CD4-positive, alpha-beta T cell treated with Interleukin-15 for 1 hour (primary cell): ENCODE data around the gene RAB9A.
A peak's percentile ranks its signal among the peaks of the same experiment; 100 is the strongest.
"Not testable (repeated sequence)": the region's sequence is repeated elsewhere in the genome, so short reads cannot be mapped to it uniquely, and the experiment has no call there.

Experiments
- DNase-seq: peaks from one replicate; pipeline ENCODE4 v3.0.0-alpha.2; 2020

RAB9A gene, protein sequence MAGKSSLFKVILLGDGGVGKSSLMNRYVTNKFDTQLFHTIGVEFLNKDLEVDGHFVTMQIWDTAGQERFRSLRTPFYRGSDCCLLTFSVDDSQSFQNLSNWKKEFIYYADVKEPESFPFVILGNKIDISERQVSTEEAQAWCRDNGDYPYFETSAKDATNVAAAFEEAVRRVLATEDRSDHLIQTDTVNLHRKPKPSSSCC

DNA sequence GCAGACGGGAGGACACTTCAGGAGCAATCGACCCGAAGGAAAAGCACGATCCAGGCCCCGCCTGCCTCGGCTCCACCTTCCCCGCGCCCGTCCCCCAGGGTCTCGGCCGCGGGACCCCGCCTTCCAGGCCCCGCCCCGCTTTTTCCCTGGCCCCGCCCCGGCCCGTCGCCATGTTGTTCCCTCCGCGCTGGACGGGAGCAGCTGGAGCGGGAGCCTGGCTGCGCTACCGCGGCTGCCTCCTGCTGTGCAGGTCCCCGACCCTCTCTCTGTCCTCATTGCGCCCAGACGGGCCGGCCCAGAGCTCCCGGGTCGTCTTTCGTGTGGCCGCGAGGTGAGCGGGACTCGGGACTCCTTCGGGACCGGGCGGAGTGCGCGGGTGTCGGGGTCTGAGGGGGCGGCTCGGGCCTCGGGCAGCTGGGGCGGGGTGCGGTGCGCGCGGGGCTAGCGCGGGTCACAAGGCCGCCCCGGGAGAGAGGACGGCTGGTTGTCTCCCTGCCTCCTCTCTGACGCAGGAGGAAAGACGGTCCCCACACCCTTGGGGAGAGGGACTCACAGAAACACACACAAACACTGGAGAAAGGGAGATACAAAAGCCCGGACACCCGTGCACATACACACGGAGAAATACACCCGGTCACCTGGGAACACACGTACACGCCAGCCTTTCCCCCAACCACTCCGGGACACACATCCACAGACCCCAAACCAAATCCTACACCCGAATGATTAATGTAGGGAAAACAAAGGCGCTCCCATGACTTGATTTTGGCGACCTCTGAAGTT lies at the start of gene RAB9A:
Gene RAB9A (plus strand): TSS at position 171 of the 783 bp plus-strand sequence. CDS start 19,619 bp downstream, outside the sequence.
- peak; percentile 77 for DNase-seq

DNA sequence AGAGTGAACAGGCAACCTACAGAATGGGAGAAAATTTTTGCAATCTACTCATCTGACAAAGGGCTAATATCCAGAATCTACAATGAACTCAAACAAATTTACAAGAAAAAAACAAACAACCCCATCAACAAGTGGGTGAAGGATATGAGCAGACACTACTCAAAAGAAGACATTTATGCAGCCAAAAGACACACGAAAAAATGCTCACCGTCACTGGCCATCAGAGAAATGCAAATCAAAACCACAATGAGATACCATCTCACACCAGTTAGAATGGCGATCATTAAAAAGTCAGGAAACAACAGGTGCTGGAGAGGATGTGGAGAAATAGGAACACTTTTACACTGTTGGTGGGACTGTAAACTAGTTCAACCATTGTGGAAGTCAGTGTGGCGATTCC lies 47.2 kb upstream of the RAB9A start:
- not testable (repeated sequence) for DNase-seq

DNA sequence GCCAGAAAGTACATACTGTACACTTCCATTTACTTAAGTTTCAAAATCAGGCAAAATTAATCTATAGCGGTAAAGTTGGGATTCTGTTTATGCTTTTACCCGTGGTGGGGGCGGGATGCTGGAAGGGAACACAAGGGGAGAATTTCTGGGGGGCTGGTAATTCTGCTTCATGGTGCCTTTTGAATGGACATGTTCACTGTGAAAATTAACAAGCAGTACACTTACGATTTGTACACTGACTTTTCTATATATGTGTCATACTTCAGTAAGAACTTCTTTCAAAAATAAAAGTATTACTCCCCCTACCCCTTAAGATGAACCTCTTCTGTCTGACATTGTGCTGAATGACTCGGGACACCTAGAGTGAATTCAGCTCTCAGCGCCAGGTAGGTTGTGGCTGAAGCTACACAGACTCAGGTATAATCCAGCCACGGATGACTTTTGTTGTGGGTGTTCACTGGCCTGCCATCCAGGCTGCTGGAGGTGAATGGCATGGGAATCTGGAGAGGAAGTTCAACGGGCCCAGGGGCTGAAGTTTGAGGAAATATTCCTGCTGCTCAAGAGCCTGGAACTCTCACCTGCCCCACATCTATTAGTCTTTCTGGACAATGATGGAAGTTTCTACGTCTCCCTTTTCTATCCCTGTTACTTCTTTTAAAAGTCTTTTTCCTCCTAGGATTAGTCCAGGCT lies 43.3 kb upstream of the RAB9A start:
- no peak for DNase-seq

DNA sequence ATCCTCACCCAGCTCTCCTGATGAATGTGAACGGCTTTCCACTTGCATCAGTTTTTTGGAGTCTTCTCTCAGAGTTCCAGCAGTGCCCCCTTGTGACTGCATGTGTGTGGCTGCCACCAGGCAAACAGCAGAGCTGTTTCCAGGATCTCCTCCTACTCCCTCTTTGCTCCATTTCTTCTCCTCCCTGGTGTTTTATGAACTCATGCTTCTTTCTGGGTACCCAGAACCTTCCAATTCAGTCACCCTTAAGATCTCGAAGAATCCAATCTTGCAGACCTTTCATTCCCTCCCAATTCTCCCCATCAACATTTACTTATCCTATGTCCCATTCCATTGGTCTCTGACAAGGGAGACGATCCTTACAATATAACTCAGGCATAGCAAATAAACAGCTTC lies 42.8 kb upstream of the RAB9A start:
- DNase-seq, result no peak

DNA sequence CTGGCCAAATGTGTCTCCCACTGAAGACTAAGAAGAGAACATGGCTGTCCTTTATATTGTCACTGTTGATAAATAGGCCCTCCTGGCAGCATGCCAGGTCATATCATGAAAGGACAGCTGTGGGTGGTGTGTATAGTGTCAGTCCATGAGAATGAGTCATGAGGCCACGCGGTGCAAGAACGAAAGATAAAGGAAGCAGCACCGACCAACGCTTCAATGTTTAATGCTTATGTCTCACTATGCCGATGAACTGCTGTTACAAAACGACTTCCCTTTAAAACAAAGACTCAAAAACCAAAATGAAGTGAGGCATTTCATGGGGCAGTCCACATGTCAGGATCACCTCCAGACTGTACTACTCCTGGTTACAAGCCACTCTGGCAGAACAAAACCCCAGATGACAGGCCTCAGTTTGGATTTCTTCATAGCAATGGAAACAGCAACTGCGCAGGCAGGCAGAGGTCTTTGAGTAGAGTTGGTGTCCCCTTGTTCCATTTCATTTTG lies 41.2 kb upstream of the RAB9A start:
- DNase-seq, result peak; percentile 67

DNA sequence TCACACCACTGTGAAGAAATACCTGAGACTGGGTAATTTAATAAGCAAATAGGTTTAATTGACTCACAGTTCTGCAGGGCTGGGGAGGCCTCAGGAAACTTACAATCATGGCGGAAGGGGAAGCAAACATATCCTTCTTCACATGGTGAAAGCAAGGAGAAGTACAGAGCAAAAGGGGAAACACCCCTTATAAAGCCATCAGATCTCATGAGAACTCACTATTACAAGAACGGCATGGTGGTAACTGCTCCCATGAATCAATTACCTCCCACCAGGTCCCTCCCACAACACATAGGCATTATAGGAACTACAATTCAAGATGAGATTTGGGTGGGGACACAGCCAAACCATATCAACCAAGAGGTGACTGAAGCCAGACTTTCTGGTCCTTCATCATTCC lies 40.6 kb upstream of the RAB9A start:
- not testable (repeated sequence) for DNase-seq

DNA sequence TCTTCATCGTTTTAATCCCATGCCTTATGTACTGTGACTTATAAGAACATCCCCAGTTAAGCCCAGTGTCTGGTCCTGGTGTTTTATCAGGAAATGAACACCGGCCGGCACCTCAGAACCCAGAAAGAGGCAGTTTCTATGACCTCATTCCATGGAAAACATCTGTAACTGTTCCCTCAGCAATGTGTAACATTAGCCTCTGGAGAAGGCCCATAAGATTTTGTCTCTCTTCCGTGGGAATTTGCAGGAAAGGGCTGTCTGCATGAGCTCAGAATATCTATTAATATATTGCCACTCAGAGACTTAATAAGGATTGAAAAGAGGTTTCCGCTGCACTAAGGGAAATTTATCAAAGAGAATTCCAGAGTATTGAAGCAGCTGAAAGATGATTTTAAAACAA lies 39.1 kb upstream of the RAB9A start:
- no peak for DNase-seq

DNA sequence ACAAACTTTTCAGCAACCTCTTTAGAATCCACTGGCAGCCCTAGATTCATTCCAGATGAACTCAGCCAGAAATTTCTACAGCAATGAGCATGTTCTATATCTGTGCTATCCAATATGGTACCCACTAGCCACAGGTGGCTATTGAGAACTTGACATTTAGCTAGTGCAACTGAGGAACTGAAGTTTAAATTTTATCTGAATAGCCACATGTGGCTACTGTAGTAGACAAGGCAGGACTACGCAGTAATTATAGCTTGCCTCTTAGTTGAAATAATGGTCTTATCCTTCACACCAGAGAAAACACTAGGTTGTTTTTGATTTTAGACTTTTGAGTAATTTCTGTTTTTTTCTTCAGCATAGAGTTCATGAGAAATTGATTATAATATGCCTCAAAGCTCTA lies 38.6 kb upstream of the RAB9A start:
- DNase-seq, result no peak

DNA sequence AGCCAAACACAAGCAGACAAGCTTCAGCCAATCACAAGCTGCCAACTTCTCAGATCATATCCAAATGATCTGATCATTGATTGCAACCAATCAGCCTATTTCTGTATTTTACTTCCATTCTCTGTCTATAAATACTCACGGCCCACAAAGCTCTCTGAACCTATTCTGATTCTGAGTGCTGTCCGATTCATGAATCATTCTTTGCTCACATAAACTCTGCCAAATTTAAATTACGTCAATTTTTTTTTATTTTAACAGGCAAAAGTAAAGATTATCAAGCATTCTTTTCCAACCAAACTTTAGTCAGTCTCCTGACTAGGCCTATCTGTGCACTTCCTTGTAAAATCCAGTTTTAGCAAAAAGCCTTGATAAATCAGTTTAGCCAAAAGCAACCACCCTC lies 37.8 kb upstream of the RAB9A start:
- DNase-seq, result no peak

DNA sequence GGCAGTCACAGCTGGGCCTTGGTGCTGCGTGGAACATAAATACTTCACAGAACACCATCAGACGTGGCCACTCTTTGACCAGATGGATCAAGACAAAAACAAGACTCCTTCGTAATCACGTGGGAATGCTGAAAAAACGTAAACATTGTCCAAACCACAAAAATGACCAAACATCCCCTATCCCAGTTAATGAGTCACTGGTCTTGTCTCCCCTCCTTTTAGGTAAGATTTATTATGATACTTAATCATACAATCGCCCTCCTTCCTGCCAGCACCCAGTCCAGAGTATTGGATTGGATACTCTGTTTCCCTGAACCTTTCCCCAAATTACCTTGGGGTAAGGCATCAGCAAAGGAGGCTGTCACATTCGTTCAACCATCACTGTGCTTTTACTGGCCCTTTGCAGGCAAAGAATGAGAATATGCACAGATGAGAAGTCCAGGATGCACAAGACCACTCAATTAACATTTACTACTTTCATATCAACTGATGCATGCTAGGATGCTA lies 36.6 kb upstream of the RAB9A start:
- DNase-seq, result no peak

DNA sequence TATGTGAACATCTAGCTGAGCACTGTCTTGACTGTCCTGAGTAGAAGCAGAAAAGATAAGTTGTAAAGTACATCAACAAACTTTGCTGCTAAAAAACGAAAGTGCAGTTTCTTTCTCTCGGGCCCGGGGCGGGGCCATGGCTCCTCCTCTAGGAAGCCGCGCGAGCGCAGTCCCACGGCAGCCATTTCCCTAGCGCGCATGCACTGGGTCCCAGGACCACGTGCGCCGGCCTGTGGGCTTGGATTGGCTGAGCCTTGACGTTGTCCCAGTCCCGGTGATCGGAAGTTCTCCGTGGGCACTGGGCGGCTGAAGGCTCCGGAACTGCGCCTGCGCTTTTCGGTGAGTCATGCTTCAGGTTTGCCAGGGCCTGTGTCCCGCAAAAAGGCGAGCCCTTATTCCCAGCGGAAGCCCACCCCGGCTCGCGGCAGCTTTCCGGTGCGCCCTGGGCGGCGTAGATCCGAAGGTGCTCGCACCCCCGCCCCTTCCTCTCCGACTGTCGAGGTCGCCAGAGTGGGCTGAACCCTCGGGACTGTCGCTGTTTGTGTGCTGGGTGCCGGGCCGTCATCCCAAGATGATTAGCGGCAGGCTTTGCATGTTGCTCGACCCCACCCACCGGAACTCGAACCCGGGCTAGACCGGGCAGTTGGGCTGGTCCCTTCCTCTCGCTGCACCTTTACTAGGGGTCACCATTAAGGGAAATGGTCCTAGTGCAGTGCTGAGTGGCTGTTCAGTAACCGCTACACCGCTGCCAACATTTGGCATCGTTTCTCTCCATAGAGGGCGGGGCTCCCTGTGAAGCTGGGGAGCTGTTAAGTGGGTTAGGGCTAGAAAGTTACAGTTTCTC lies 35.9 kb upstream of the RAB9A start, which contains the start of gene TCEANC:
Gene TCEANC (plus strand): TSS at position 292 of the 844 bp plus-strand sequence. CDS start 9,368 bp downstream, outside the sequence.
- DNase-seq, result peak; percentile 96

DNA sequence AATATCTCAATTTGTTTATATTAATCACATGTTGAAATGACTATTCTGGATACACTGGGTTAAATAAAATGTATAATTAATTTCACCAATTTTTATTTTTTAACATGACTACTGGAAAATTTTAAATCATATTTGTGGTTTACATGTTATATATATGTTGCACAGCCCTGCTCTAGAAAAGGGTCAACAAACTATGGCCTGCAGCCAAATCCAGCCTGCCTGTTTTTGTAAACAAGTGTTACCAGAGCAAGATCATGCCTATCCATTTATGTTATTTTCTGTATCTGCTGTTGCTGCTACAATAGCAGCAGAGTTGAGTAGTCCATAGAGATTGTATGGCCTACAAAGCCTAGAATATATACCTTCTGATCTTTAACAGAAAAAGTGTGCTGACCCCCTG lies 34.8 kb upstream of the RAB9A start:
- DNase-seq, result no peak

DNA sequence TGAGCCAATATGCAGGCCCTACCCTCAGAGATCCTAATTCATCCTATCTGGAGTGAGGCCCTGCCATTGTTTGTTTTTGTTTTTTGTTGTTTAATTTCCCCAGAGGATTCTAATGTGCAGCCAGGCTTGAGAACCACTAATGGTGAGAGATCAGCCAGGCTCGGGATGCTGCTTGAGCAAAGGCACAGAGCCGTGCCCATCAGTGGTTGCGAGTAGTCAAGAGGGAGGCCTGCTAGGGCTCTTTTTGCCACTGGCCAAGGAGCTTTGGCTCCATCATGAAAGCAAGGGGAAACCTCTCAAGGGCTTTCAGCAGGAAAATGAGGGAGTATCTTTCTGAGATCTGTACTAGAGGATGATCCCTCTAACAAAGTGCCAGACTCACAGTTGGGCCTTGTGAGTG lies 33.3 kb upstream of the RAB9A start:
- no peak for DNase-seq

DNA sequence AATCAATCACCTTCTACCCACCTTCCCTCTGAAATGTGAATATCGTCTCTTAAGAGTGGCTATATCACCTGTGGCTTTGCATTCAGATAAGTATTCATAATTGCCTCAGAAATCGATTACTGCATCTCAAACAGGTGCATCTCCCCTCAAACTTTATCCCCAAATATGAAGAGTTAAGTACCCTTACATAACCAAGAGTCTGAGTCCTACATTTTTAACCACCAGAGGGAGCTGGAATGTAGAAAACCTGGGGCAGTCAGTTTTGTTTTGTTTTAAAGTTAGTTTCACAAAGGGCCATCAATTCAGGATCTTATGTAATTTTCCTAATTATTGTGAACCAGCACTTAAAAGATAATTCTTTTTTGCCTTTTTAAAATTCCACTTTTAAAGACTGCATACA lies 30.3 kb upstream of the RAB9A start:
- DNase-seq, result no peak

DNA sequence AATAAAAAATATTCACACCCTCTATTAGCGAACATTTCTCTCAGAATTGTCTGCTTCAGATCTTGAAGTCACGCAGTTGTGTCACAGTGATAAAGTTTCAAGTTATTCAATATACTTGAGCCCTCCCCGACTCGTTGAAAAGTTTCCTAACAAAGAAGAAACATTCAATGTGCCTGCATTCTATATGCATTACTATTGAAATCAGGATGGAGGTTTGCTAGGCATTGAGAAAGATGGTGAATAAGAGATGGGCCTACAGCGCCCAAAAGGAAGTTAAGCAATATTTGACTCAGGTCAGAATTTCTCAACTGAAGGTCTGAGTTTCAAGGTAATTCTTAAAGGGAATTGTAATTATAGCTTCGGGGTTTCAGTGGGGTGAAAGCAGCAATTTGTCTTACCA lies 29.9 kb upstream of the RAB9A start:
- DNase-seq, result no peak

DNA sequence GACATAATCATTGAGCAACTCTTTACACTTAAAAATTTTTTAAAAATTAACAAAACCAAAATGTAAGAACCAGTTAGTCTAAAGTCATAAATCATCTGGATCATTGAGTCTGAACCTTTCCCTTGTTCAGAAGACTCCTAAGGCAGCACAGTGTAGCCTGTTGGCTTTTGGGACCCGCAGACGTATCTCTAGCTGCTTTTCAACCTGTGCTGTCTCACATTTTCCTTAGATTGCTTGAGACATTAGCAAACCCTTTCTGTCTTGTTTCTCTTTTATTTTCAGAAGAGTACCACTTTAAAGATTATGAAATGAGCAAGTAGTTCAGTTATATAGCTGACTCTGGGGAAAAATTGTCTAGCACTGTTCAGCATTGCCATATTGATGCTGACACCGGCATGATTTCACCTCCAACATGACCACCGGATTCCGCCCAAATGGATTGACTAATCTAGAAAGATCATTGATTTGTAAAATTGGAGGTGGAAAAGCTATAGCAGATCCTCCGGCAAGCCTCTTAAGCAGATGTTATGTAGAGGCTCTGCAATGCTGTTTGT lies 27.1 kb upstream of the RAB9A start:
- no peak for DNase-seq

DNA sequence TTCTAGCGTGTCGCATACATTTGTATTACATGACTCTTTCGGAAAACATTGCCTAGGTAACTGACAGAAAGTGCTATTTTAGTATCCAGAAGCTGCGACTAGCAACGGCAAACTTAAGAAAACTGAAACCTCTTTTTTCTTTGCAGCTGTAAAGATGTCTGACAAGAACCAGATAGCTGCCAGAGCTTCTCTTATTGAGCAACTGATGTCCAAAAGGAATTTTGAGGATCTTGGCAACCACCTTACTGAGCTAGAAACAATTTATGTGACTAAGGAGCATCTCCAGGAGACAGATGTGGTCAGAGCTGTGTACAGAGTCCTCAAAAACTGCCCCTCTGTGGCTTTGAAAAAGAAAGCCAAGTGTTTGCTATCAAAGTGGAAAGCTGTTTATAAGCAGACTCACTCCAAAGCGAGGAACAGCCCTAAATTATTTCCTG lies 26.6 kb upstream of the RAB9A start:
- DNase-seq, result no peak

DNA sequence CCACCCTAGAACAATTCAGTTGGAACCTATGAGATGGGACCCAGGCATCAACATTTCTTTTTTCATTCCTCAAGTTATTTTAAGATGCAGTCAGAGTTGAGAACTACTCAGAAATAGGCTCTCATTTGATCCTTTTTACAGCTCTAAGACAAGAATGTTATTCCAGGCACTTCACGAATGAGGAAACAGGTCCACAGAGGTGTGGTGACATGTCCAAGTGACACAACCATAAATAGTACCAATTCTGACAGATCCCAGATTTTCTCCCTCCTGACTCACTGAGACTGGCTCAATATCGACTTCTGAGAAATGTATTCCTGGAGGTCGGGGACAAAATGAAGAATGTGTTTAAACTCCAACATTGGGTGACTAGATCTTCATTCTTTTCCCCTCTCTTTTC lies 24.9 kb upstream of the RAB9A start:
- DNase-seq, result no peak

DNA sequence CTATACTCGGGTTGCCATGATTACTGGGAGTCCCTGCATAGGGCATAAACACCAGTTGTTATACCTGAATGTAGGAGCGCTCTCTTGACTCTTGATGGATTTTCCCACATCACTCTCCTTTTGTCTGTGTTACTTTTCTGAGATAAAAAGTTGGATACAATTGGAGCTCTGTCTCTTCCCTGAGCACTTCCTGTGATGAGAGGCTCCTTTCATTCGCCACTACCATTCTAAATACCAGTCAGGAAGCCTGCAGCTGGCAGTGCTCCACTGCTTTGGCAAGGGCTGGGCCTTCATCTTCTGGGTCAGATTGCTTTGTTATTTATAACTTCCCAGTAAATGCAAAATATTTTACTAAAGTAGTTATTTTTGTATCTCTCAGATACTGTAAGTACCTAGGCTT lies 22.1 kb upstream of the RAB9A start:
- DNase-seq, result no peak

DNA sequence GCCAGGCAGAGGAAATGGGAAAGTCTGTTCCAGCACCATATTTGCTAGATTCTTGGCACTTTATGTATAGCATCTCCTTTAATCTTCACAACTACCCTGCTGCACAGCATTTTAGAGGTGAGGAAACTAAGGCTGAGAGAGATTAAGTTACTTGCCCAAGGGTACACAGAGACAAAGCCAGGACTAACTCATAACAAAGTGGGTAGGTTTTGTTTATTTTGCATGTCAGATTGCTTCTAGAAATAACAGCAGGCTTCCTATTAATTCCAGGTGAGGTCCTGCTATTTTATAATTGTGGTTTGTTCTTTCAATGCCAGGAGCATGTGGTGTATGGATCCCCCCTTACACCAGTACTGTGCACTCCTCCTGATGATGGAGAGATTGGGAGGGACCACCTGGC lies 21.0 kb upstream of the RAB9A start:
- no peak for DNase-seq

DNA sequence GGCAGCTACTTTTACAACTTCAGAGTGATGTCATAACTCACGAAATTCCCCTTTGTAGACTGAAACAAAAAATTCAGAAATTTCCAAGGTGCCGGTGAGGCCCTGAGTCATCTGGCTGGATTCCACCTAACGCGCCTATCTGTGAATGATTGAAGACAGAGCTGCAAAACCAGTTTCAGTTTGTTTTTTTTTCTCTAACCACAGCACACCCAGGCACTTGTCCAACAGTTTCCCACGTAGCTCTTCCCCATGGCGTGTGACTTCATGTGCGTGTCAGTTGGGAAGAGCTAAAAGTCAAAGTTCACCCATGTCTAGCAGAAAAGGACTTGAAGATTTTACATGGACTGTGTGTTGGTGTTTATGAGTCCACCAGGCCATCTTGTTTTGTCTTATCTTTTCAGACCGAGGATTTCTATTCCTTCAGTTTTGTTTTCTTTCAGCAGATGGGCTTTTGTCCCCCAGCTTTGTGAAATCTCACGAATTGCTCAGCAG lies 19.6 kb upstream of the RAB9A start:
- peak; percentile 49 for DNase-seq

DNA sequence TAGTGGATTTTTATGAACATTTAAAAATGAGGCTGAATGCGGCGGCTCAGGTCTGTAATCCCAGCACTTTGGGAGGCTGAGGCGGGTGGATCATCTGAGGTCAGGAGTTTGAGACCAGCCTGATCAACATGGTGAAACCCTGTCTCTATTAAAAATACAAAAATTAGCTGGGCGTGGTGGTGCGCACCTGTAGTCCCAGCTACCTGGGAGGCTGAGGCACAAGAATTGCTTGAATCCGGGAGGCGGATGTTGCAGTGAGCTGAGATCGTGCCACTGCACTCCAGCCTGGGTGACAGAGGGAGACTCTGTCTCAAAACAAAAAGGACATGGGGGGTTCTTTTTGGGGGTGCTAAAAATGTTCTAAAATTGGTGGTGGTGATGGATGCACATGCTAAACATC lies 19.2 kb upstream of the RAB9A start:
- not testable (repeated sequence) for DNase-seq
